Mammary epithelial cell (primary cell): ENCODE measurements around the gene TOE1.

ENCODE experiments used
- EZH2 ChIP-seq: IDR thresholded peaks from 2 replicates; pipeline ENCODE4 v1.6.1; 2012; ENCODE audit warnings: low read length, inconsistent platforms, borderline replicate concordance
- TF ChIP-seq, protein P1 (sequence below), 2 donors: IDR thresholded peaks in 1 of 2; conservative IDR thresholded peaks in 1 of 2; 2 replicates each; pipeline ENCODE4 v1.5.1; 2011 to 2012; ENCODE audit warnings: inconsistent platforms in 2 of 2, low read length in 2 of 2, mild to moderate bottlenecking in 2 of 2, control low read depth in 1 of 2, low read depth in 1 of 2; ENCODE audit not compliant: insufficient read depth in 1 of 2; ENCODE audit errors: extremely low read depth in 1 of 2

DNA sequence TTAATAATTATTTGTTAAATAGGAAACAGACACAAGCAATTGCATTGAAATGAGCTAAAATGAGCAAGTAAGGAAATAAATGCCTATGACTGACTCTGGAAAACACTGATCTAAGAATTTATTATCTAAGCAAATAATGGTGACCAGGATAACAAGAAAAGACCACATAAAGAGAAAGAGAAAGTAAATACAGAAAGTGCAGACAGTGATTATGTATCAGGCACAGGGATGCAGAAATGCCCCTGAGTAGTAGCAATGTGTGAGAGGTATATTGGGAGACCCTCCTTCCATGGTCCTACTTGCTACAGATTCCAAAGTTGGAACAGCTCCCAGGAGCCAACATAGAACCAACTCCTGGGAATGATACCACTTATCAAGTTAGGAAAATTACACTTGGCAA, 33.6 kb downstream of the TOE1 start:
- TF ChIP-seq, protein P1, sequence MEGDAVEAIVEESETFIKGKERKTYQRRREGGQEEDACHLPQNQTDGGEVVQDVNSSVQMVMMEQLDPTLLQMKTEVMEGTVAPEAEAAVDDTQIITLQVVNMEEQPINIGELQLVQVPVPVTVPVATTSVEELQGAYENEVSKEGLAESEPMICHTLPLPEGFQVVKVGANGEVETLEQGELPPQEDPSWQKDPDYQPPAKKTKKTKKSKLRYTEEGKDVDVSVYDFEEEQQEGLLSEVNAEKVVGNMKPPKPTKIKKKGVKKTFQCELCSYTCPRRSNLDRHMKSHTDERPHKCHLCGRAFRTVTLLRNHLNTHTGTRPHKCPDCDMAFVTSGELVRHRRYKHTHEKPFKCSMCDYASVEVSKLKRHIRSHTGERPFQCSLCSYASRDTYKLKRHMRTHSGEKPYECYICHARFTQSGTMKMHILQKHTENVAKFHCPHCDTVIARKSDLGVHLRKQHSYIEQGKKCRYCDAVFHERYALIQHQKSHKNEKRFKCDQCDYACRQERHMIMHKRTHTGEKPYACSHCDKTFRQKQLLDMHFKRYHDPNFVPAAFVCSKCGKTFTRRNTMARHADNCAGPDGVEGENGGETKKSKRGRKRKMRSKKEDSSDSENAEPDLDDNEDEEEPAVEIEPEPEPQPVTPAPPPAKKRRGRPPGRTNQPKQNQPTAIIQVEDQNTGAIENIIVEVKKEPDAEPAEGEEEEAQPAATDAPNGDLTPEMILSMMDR (conservative IDR thresholded peaks at IDR 0.05 in 1 of 2, IDR thresholded peaks at IDR 0.05 in 1 of 2; ENCODE audit: extremely low read depth in 1 of 2, insufficient read depth in 1 of 2, low read depth in 1 of 2, low read length in 2 of 2) = no peak
- TF ChIP-seq EZH2 = no peak
